Measurements from ENCODE around the gene LYPLA2. TPM values are rescaled to one million over a fixed set of nuclear protein-coding genes. Genes with fewer than 3 reads are reported as not detected.
A peak's percentile ranks its signal among the peaks of the same experiment; 100 is the strongest.

LYPLA2 gene
- total and polyA plus RNA-seq, 12 donors = 22.0 to 54.5 (median 27.0) TPM

- Histone ChIP-seq H3K36me3 (peaks cover 0 to 63% (median 0%) of the 10 kb centered on the region in 9 donors), H3K27ac (no peak overlapping the region), H3K9me3 (no peaks in the 10 kb centered on the region), H3K27me3 (no peaks in the 10 kb centered on the region), H3K4me1 (peaks cover 11 to 33% (median 22%) of the 10 kb centered on the region in 9 donors), H3K4me3 (no peak overlapping the region)
- DNase-seq (no peak), ATAC-seq (no peak)
- TF ChIP-seq CTCF (IDR thresholded peaks at IDR 0.05) = no peak
- intact Hi-C loops (cut with DNase I) = loop anchor here in 1 of 10 donors (10.0 kb wide), 1 partner anchor 61 kb away; the partner anchor contains the start of gene FUCA1
- 92 to 93% methylated on average over 5 of the region's 5 CpGs for WGBS, 2 donors
Observed at GRCh38 chr1:23803674-23804073, 12.7 kb downstream of the LYPLA2 start.

- Histone ChIP-seq H3K27ac (peak overlapping the region in 1 of 10 donors; percentile 47), H3K9me3 (no peaks in the 10 kb centered on the region), H3K4me1 (peaks cover 10 to 28% (median 16%) of the 10 kb centered on the region in 9 donors), H3K4me3 (no peak overlapping the region), H3K27me3 (no peaks in the 10 kb centered on the region), H3K36me3 (peaks cover 0 to 63% (median 0%) of the 10 kb centered on the region in 9 donors)
- peak in 1 of 9 donors; percentile 12 for TF ChIP-seq CTCF (IDR thresholded peaks at IDR 0.05)
- DNase-seq (no peak), ATAC-seq (no peak)
- 75 to 77% methylated on average over 7 of the region's 7 CpGs for WGBS, 2 donors
- intact Hi-C loops (cut with DNase I) = loop anchor here in 1 of 10 donors (10.0 kb wide), 1 partner anchor 60 kb away; the partner anchor contains the start of gene FUCA1
Observed at GRCh38 chr1:23804183-23804835, 13.4 kb downstream of the LYPLA2 start.

GRCh38 chr1:23805025-23805424 is 14.1 kb downstream of the LYPLA2 start:
- no peak for ATAC-seq
- no peak for DNase-seq
- intact Hi-C loops (cut with DNase I) = loop anchor here in 1 of 10 donors (10.0 kb wide), 1 partner anchor 60 kb away; the partner anchor contains the start of gene FUCA1
- Histone ChIP-seq H3K27me3 (no peaks in the 10 kb centered on the region), H3K9me3 (no peaks in the 10 kb centered on the region), H3K36me3 (peaks cover 0 to 65% (median 0%) of the 10 kb centered on the region in 9 donors), H3K27ac (no peak overlapping the region), H3K4me3 (no peak overlapping the region), H3K4me1 (peaks cover 3 to 28% (median 11%) of the 10 kb centered on the region in 9 donors)
- no peak for TF ChIP-seq CTCF (IDR thresholded peaks at IDR 0.05)
- WGBS, 2 donors = 95 to 99% methylated on average over 2 of the region's 2 CpGs

- TF ChIP-seq CTCF (IDR thresholded peaks at IDR 0.05) = no peak
- Histone ChIP-seq H3K27ac (no peak overlapping the region), H3K9me3 (no peaks in the 10 kb centered on the region), H3K4me1 (peaks cover 0 to 36% (median 8%) of the 10 kb centered on the region in 9 donors), H3K36me3 (peaks cover 0 to 68% (median 0%) of the 10 kb centered on the region in 9 donors), H3K27me3 (no peaks in the 10 kb centered on the region), H3K4me3 (no peak overlapping the region)
- ATAC-seq = no peak
- DNase-seq = no peak
- intact Hi-C loops (cut with DNase I) = loop anchor here in 1 of 10 donors (10.0 kb wide), 1 partner anchor 59 kb away; the partner anchor contains the start of gene FUCA1
- WGBS, 2 donors = 74 to 83% methylated on average over 6 of the region's 6 CpGs
Observed at GRCh38 chr1:23806280-23806679, 15.3 kb downstream of the LYPLA2 start.
